GM21423 (cell line): ENCODE measurements around the gene ARMC8.

Source experiments
- ATAC-seq: cut with Tn5 transposase; IDR thresholded peaks from one replicate; pipeline ENCODE4 v1.9.1; 2021; ENCODE audit warnings: mild to moderate bottlenecking, moderate library complexity; ENCODE audit not compliant: unreplicated experiment

ARMC8 gene

DNA sequence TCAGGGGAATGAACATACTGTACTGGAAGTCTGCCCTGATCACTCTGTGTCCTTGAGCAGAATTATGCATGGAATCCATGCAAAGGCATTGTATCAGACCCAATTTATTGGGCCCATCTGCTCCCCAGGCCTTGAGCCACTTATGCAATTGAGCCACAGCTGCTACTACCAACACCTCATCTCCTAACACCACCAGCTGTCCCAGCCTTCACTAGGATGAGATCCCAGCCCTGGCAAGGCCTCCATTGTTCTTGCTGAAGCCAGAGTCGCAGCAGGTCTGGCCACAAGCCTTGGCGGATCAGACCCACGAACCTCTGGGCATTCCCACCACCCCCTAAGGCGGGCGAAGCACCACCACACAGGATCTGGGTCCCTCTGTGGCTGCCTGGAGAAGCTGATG is 151.7 kb downstream of the ARMC8 start:
- no peak for ATAC-seq

DNA sequence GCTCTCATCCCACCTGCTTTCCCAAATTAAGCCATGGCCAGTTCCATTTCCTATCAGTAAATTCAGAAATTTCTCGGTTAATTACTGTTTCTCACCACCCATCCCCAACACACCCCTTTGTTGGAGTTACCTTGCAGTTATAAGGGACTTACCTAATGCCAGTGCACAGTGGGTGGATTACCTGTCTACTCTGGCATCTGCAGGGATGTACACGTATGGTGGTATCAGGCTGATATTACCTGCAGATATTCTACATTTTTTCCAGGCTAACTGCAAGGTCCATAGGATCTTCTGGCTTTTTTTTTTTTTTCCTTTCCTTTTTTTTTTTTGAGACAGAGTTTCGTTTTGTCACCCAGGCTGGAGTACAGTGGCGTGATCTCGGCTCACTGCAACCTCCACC is 153.4 kb downstream of the ARMC8 start:
- no peak for ATAC-seq

GRCh38 chr3:138344754-138345153 is 157.7 kb downstream of the ARMC8 start:
- no peak for ATAC-seq
